Measurements from ENCODE around the gene MEAK7. TPM values are rescaled to one million over a fixed set of nuclear protein-coding genes. Genes with fewer than 3 reads are reported as not detected.
A peak's percentile ranks its signal among the peaks of the same experiment; 100 is the strongest.

Gene MEAK7
- total and polyA plus RNA-seq, 2 of the 8 experiments (the other 6 are each of a cell fraction or from before 2014, with no cell fraction given), result 9.6 to 19.6 TPM

DNA sequence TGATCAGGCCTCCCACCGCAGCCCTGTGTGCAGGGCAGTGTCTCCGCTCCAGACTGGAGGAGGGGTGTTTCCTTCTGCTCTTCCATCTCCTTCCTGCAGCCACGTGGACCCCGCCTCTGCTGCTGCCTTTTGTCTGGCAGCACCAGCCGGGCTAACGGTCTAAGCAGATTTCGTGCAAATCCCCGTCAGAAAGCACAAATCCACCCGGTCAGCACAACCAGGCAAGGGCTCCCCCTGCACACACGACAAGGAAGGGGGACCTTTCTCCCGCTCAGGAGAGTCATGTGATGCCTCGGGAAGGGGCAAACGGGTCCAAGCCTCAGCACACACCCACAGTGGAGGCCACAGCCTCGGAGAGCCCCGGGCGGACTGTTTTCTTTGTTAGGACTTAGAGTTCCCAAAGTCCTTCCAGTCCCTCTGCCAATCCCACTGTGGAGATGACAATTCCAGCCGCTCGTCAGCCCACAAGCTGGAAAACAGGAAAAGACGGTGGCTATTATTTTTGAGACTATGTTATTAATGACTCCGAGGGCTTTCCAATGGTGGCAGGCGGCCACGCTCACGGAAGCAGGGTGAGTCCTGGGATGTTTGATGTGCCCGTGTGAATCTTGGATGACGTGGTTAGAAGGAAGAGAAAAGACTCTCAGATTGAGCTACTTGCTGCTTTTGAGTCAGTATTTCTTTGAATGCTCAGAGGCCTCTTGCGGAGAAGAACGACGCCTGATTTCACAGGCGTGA, 22.5 kb upstream of the MEAK7 start:
- no peak overlapping the region for H3K23ac ChIP-seq (ENCODE audit: insufficient read length)
- CTCF ChIA-PET (ENCODE audit: partially characterized antibody), result interaction anchor here (1.0 to 1.5 kb wide), 4 partner anchors 10 to 200 kb away, joined by 3 to 5 read pairs (median 4); no protein-coding TSS in a partner anchor
- peak overlapping the region; percentile 31 for H2AFZ ChIP-seq (ENCODE audit: low read length)
- FAIRE-seq (no peak), DNase-seq (ENCODE audit: low read depth in 1 of 2, low spot score in 2 of 2) (no peak)
- peaks cover 7 to 10% of the 10 kb centered on the region in 2 experiments for H3K9me3 ChIP-seq (ENCODE audit: insufficient read depth in 2 of 2, low read depth in 1 of 2, low read length in 1 of 2)
- H2BK20ac ChIP-seq (ENCODE audit: low read length), result no peak overlapping the region
- H3K4ac ChIP-seq (replicated peaks; ENCODE audit: insufficient read length, low read depth, low read length), result no peak overlapping the region
- peaks cover 0 to 14% (median 6%) of the 10 kb centered on the region in 4 experiments; a peak in 5 of 7 replicates for H3K4me1 ChIP-seq (replicated peaks in 1 of 4; ENCODE audit: control insufficient read depth in 3 of 4, insufficient read depth in 4 of 4, low read length in 3 of 4)
- peak overlapping the region; percentile 32 for H3K18ac ChIP-seq (ENCODE audit: extremely low read depth, low read length)
- peak overlapping the region; percentile 26 for H4K91ac ChIP-seq (replicated peaks; ENCODE audit: insufficient read length, low read length)
- no peaks in the 10 kb centered on the region for H3K79me2 ChIP-seq (ENCODE audit: control insufficient read depth in 1 of 2, insufficient read depth in 2 of 2, low read length in 2 of 2)
- no peak overlapping the region for H3K4me2 ChIP-seq (ENCODE audit: insufficient read depth in 1 of 2, low read depth in 2 of 2, low read length in 2 of 2)
- no peak overlapping the region; the same call in 1 of the 2 replicates for H2BK5ac ChIP-seq (ENCODE audit: low read depth, low read length)
- peak overlapping the region; percentile 38 for H2BK120ac ChIP-seq (replicated peaks; ENCODE audit: low read depth, low read length)
- H3K9ac ChIP-seq (replicated peaks in 1 of 4; ENCODE audit: extremely low read depth in 1 of 4, low read depth in 3 of 4, low read length in 3 of 4), result no peak overlapping the region; a peak in 2 of 7 replicates
- H2AK5ac ChIP-seq (ENCODE audit: low read depth, low read length), result no peak overlapping the region
- H3K79me1 ChIP-seq (ENCODE audit: low read depth, low read length), result no peaks in the 10 kb centered on the region
- H3K36me3 ChIP-seq (ENCODE audit: control insufficient read depth in 2 of 4, insufficient read depth in 4 of 4, low read length in 3 of 4), result no peaks in the 10 kb centered on the region
- POLR2A ChIA-PET (ENCODE audit: partially characterized antibody), result interaction anchor here (0.7 to 1.4 kb wide), 2 partner anchors 8 to 18 kb away, joined by 3 read pairs; no protein-coding TSS in a partner anchor
- no peak overlapping the region for H3K14ac ChIP-seq (ENCODE audit: insufficient read length)
- no peak overlapping the region for H3K4me3 ChIP-seq (ENCODE audit: extremely low read depth in 1 of 4, insufficient read depth in 2 of 4, low read depth in 3 of 4, low read length in 4 of 4)
- no peaks in the 10 kb centered on the region for H3K23me2 ChIP-seq (ENCODE audit: low read depth, low read length)
- H3K56ac ChIP-seq (replicated peaks; ENCODE audit: insufficient read length, low read depth, low read length), result no peak overlapping the region
- H2BK15ac ChIP-seq (ENCODE audit: low read length), result 0 out of 2 replicates have a peak overlapping the region, but pooled peaks have one; percentile 61
- peak overlapping the region; percentile 72; the same call in 1 of the 2 replicates for H4K8ac ChIP-seq (ENCODE audit: extremely low read depth, insufficient read depth, low read length)
- 82% methylated on average over 28 of the region's 29 CpGs; no CpG with 5 or more reads in 1 of the 2 experiments for WGBS, 2 experiments (ENCODE audit: extremely low coverage in 1 of 2, insufficient coverage in 1 of 2, insufficient read length in 1 of 2, insufficient replicate concordance in 2 of 2, low coverage in 1 of 2, low lambda C conversion rate in 2 of 2, missing lambda C conversion rate in 1 of 2)
- no peak overlapping the region for H4K5ac ChIP-seq (ENCODE audit: insufficient read length, low read depth, low read length)
- H3K27me3 ChIP-seq (replicated peaks in 1 of 4; ENCODE audit: control insufficient read depth in 3 of 4, extremely low read depth in 1 of 4, insufficient read depth in 3 of 4, low read length in 3 of 4), result no peaks in the 10 kb centered on the region; a peak in 1 of 7 replicates
- H4K20me1 ChIP-seq (replicated peaks in 1 of 2; ENCODE audit: control insufficient read depth in 1 of 2, insufficient read depth in 2 of 2, low read length in 2 of 2), result no peaks in the 10 kb centered on the region
- H2BK12ac ChIP-seq (ENCODE audit: low read depth, low read length), result peak overlapping the region; percentile 92; the same call in 1 of the 2 replicates
- H3K27ac ChIP-seq (ENCODE audit: low read depth, low read length), result no peak overlapping the region
- TF ChIP-seq TEAD4 (IDR thresholded peaks at IDR 0.05; ENCODE audit: low read depth, low read length), result no peak
